Measurements from ENCODE around the gene EID3. TPM values are rescaled to one million over a fixed set of nuclear protein-coding genes. Genes with fewer than 3 reads are reported as not detected.

The EID3 gene
- total and polyA plus RNA-seq, 2 experiments from 2014 or later, result 3.3 to 3.4 TPM

- no peaks in the 10 kb centered on the region; the same call in 2 of the 3 replicates for H3K9me3 Mint-ChIP-seq
- peaks cover 11% of the 10 kb centered on the region for H3K27me3 Mint-ChIP-seq (ENCODE audit: insufficient read depth, low read depth, poor library complexity)
- H3K79me2 ChIP-seq (replicated peaks; ENCODE audit: insufficient read depth), result peaks cover 91% of the 10 kb centered on the region
- 0 out of 2 replicates have a peak, but pooled peaks cover 4% of the 10 kb centered on the region for H3F3A ChIP-seq (replicated peaks; ENCODE audit: low read depth)
- peak overlapping the region; percentile 25; the same call in 2 of the 3 replicates for H3K4me3 Mint-ChIP-seq
- no peaks in the 10 kb centered on the region for H3K9me2 ChIP-seq (ENCODE audit: insufficient read depth)
- H3K27ac ChIP-seq (ENCODE audit: low read depth), result peak overlapping the region; percentile 14; the same call in 1 of the 2 replicates
- H4K20me1 ChIP-seq (replicated peaks; ENCODE audit: insufficient read depth), result peaks cover 51% of the 10 kb centered on the region
- peak overlapping the region; percentile 34 for H3K4me2 ChIP-seq
- TF ChIP-seq NANOG (IDR thresholded peaks at IDR 0.05; ENCODE audit: borderline replicate concordance) (no peak), ZNF462 (CRISPR knock-in tag; IDR thresholded peaks at IDR 0.05) (no peak), STAT1 (IDR thresholded peaks at IDR 0.05; ENCODE audit: unreplicated experiment) (no peak), EZH2phosphoT487 (IDR thresholded peaks at IDR 0.05; ENCODE audit: unreplicated experiment) (no peak), CREB1 (CRISPR knock-in tag; IDR thresholded peaks at IDR 0.05; ENCODE audit: low read depth) (no peak), REST (IDR thresholded peaks at IDR 0.05; ENCODE audit: unreplicated experiment) (no peak), EZH2 (IDR thresholded peaks at IDR 0.05; ENCODE audit: low read depth, unreplicated experiment) (no peak)
- H3K27me3 ChIP-seq (ENCODE audit: insufficient read depth), result no peaks in the 10 kb centered on the region
- H3K36me3 Mint-ChIP-seq (ENCODE audit: low read depth), result peaks cover 59% of the 10 kb centered on the region
- H2AFZ ChIP-seq, result no peak overlapping the region
- DNase-seq (ENCODE audit: low spot score) (peak; percentile 63), ATAC-seq (peak; percentile 12)
- peak overlapping the region; percentile 12; the same call in 1 of the 2 replicates for H3K4me3 ChIP-seq
- peaks cover 13% of the 10 kb centered on the region for H3K36me3 ChIP-seq (ENCODE audit: insufficient read depth)
- peaks cover 23% of the 10 kb centered on the region for H3K4me1 ChIP-seq (ENCODE audit: insufficient read depth)
- no peak overlapping the region for H3K27ac Mint-ChIP-seq
- peaks cover 34% of the 10 kb centered on the region for H3K4me1 Mint-ChIP-seq
Observed at GRCh38 chr12:104291867-104292524, 11.5 kb upstream of the EID3 start.

All from GM23338 (cell line).